Type B pancreatic cell (in vitro differentiated cells): ENCODE results near the gene CUL2. TPM values are rescaled to one million over a fixed set of nuclear protein-coding genes. Genes with fewer than 3 reads are reported as not detected.
"Not testable (repeated sequence)": the region's sequence is repeated elsewhere in the genome, so short reads cannot be mapped to it uniquely, and the experiment has no call there.

Experiments
- DNase-seq: peaks from one replicate; pipeline ENCODE4 v3.0.0; 2021; ENCODE audit warnings: mixed read lengths; ENCODE audit not compliant: unreplicated experiment; ENCODE audit errors: extremely low spot score
- H3K27ac Mint-ChIP-seq: 2 replicates; pipeline ENCODE4 v1.8.0; 2021; ENCODE audit warnings: mild to moderate bottlenecking, mixed read lengths
- H3K27me3 Mint-ChIP-seq: 2 replicates; pipeline ENCODE4 v1.8.0; 2021; ENCODE audit warnings: mixed read lengths
- H3K36me3 Mint-ChIP-seq: 2 replicates; pipeline ENCODE4 v1.8.0; 2021; ENCODE audit warnings: mixed read lengths
- H3K4me1 Mint-ChIP-seq: one replicate; pipeline ENCODE4 v1.8.0; 2021; ENCODE audit warnings: mixed read lengths; ENCODE audit not compliant: unreplicated experiment
- H3K4me3 Mint-ChIP-seq: 2 replicates; pipeline ENCODE4 v1.8.0; 2021; ENCODE audit warnings: mild to moderate bottlenecking, mixed read lengths
- H3K9me3 Mint-ChIP-seq: 2 replicates; pipeline ENCODE4 v1.8.0; 2021; ENCODE audit warnings: mixed read lengths
- total RNA-seq: library from RNA; stranded (reverse); gene quantifications from 2 replicates; pipeline ENCODE4 v1.2.1, GENCODE V29; 2021; ENCODE audit warnings: low replicate concordance
- TF ChIP-seq, protein P1 (sequence below): fragments of 200-600 bp; sonication (generic); conservative IDR thresholded peaks from 2 replicates; pipeline ENCODE4 v1.5.0; 2021; ENCODE audit warnings: antibody characterized with exemption, mild to moderate bottlenecking

The CUL2 gene
- total RNA-seq, 1 donor from 2014 or later: 36.4 TPM

DNA sequence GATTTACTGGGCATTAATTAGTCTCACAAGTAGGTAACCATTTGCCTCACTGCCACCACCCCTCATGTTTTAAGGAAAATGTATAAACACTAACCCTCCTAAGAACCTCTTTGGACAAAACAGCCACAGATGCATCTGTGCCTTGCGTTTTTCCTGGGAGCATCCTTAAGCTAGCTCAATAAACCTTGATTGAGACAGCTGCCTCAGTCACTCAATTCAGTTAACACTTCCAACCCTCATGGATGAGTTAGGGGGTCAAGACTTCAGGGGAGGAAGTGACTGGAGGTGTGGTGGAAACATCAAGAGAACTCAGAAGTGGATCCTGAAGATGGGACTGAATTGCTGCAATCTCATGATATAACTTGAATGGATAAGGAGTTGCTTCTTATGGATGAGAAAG lies 31.5 kb downstream of the CUL2 start:
- Mint-ChIP-seq H3K27me3 (no peaks in the 10 kb centered on the region), H3K4me3 (no peak overlapping the region), H3K4me1 (no peaks in the 10 kb centered on the region), H3K36me3 (peaks cover 21% of the 10 kb centered on the region), H3K9me3 (no peaks in the 10 kb centered on the region), H3K27ac (no peak overlapping the region)
- DNase-seq: no peak
- TF ChIP-seq, protein P1, sequence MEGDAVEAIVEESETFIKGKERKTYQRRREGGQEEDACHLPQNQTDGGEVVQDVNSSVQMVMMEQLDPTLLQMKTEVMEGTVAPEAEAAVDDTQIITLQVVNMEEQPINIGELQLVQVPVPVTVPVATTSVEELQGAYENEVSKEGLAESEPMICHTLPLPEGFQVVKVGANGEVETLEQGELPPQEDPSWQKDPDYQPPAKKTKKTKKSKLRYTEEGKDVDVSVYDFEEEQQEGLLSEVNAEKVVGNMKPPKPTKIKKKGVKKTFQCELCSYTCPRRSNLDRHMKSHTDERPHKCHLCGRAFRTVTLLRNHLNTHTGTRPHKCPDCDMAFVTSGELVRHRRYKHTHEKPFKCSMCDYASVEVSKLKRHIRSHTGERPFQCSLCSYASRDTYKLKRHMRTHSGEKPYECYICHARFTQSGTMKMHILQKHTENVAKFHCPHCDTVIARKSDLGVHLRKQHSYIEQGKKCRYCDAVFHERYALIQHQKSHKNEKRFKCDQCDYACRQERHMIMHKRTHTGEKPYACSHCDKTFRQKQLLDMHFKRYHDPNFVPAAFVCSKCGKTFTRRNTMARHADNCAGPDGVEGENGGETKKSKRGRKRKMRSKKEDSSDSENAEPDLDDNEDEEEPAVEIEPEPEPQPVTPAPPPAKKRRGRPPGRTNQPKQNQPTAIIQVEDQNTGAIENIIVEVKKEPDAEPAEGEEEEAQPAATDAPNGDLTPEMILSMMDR: no peak

DNA sequence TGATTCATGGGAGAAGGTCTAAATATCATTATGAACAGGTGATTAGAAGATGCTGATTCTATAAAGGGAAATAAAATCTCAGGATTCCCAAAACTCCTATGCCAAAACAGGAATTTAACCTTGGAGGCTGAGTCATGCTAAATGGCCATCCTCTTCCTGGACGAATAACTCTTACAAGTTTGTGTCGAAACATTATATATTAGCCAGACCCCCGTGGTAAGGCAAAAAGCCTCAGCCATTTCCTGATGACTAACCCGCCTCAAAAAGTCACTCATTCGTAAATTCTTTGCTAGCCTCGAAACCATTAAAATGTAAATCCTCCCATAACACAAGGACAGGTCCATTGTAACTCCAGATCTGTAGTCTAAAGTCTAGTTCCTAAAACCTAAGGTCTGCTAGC lies 32.0 kb downstream of the CUL2 start:
- no peaks in the 10 kb centered on the region for H3K4me1 Mint-ChIP-seq
- DNase-seq: no peak
- H3K4me3 Mint-ChIP-seq: no peak overlapping the region
- H3K36me3 Mint-ChIP-seq: peaks cover 23% of the 10 kb centered on the region
- no peaks in the 10 kb centered on the region for H3K27me3 Mint-ChIP-seq
- no peaks in the 10 kb centered on the region for H3K9me3 Mint-ChIP-seq
- H3K27ac Mint-ChIP-seq: no peak overlapping the region
- TF ChIP-seq, protein P1: no peak

DNA sequence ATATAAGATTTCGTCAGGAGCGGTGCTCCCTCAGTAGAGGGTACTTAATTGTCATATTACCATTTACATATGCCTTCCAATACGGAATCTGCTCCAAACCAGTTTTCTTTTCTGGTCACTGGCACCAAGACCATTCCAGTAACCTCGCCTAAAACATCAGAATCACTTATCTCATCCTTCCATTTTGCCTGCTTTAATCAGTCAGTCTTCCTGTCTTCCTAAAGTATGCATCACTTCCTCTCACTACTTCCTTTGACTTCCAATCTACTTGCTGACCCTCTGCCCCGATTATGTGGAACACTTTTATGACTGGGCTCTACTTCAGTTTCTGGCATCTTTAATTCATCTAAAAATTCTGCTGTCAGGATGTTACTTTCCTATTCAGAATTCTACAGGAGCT lies 33.5 kb downstream of the CUL2 start:
- H3K4me1 Mint-ChIP-seq: no peaks in the 10 kb centered on the region

DNA sequence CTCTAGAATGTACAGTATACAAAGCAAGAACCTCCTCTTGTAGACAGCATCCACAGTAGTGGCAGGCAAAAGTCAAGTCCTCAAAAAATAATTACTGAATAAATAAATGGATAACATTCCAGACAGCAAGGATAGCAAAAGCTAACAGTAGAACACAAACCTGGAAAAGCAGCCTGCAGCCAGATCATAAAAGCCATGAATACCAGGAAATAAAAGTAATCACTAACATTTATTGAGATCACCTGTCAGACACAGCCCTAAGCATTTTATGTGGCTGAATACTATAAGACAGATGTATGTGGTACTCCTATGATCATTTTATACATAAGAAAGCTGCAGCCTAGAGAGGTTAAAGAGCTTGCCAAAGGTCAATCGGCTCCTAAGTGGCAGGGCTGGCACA lies 34.0 kb downstream of the CUL2 start:
- Mint-ChIP-seq H3K4me3 (no peak overlapping the region), H3K4me1 (no peaks in the 10 kb centered on the region), H3K36me3 (peaks cover 29% of the 10 kb centered on the region), H3K27ac (no peak overlapping the region), H3K27me3 (no peaks in the 10 kb centered on the region), H3K9me3 (no peaks in the 10 kb centered on the region)
- DNase-seq: no peak
- TF ChIP-seq, protein P1: no peak

More for the DNA sequence above, 33.5 kb downstream of the CUL2 start:
- Mint-ChIP-seq H3K27ac (no peak overlapping the region), H3K4me3 (no peak overlapping the region), H3K27me3 (no peaks in the 10 kb centered on the region), H3K9me3 (no peaks in the 10 kb centered on the region), H3K36me3 (peaks cover 27% of the 10 kb centered on the region)
- TF ChIP-seq, protein P1: no peak
- no peak for DNase-seq

DNA sequence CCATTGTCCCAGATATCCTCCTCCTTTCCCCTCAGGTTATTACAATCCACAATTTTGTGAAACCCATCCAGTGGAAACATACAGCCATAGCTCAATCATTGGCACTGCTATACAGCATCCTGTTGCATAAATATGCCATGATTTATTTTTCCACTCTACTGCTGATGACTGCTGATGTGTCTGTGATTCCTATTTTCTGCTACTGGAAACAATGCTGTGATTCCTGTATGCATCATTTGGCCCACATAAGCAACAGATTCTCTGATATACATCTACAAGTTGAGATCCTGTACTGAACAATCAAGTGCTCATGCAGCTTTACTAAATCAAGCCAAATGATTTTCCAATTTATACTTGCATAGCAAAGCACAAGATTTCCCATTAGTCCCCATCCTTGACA lies 39.6 kb downstream of the CUL2 start:
- DNase-seq: no peak
- Mint-ChIP-seq H3K9me3 (no peaks in the 10 kb centered on the region), H3K36me3 (peaks cover 30% of the 10 kb centered on the region), H3K27me3 (no peaks in the 10 kb centered on the region), H3K4me1 (no peaks in the 10 kb centered on the region), H3K4me3 (no peak overlapping the region), H3K27ac (no peak overlapping the region)
- TF ChIP-seq, protein P1: no peak

DNA sequence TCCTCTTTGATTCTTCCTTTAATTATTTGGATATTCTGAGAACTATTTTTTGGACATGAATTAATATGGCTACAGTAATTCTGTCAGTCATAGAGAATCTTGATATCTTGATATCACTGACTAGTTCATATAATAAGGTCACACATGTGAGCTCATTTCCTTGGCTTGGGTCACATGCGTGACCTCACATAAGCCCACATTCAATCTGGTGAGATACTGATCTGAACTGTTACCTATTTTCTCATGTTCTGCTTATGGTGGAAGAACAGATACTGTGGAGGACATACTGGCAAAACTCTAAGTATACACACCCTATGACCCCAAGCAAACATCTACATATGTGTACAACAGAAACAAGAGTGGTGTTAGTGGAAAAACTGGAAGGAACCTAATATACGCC lies 44.1 kb downstream of the CUL2 start:
- Mint-ChIP-seq H3K27ac (no peak overlapping the region), H3K9me3 (no peaks in the 10 kb centered on the region), H3K4me3 (no peak overlapping the region), H3K4me1 (peaks cover 8% of the 10 kb centered on the region), H3K27me3 (no peaks in the 10 kb centered on the region), H3K36me3 (peaks cover 44% of the 10 kb centered on the region)
- DNase-seq: no peak
- TF ChIP-seq, protein P1: no peak

DNA sequence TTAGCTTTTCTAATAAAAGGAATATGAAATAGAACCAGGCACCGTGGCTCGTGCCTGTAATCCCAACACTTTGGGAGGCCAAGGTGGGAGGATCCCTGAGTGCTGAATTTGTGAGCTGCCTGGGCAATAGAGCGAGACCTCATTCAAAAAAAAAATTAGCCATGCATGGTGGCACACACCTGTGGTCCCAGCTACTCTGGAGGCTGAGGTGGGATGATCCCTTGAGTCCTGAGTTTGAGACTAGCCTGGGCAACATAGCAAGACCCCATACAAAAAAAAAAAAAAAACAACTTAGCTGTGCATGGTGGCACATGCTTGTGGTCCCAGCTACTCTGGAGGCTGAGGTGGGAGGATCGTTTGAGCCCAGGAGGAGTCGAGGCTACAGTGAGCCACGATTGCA lies 44.9 kb downstream of the CUL2 start:
- H3K27ac Mint-ChIP-seq, H3K9me3 Mint-ChIP-seq, DNase-seq, H3K27me3 Mint-ChIP-seq, H3K4me3 Mint-ChIP-seq: not testable (repeated sequence)
- Mint-ChIP-seq H3K36me3 (peaks cover 40% of the 10 kb centered on the region), H3K4me1 (peaks cover 11% of the 10 kb centered on the region)
